Activated CD4-positive, alpha-beta T cell treated with anti-CD3 and anti-CD28 coated beads, Interleukin-2, Interleukin-6, amounts not matched to agents 100 ng/mL and 50 ng/mL, durations not matched to agents 16 hours and 8 hours (primary cell): ENCODE data around the gene TRMO.

Source experiments
- DNase-seq: peaks from one replicate; pipeline ENCODE4 v3.0.0-alpha.2; 2020

The TRMO gene

GRCh38 chr9:97938081-97938644 lies 15.9 kb upstream of the TRMO start, which contains the start of gene HEMGN:
Gene HEMGN, minus strand, starts transcription at chr9:97938172. Its CDS starts 36 bp downstream, at chr9:97938136.
- DNase-seq = peak; percentile 31

GRCh38 chr9:97936998-97937397 lies 14.7 kb upstream of the TRMO start:
- no peak for DNase-seq

- DNase-seq = no peak
Observed at GRCh38 chr9:97935276-97935675, 13.0 kb upstream of the TRMO start.

GRCh38 chr9:97934321-97935115 lies 12.2 kb upstream of the TRMO start:
- no peak for DNase-seq

- no peak for DNase-seq
Observed at GRCh38 chr9:97933297-97933998, 11.1 kb upstream of the TRMO start.

- DNase-seq = no peak
Observed at GRCh38 chr9:97930972-97931371, 8.7 kb upstream of the TRMO start.

- no peak for DNase-seq
Observed at GRCh38 chr9:97928986-97929604, 6.8 kb upstream of the TRMO start.

- DNase-seq = no peak
Observed at GRCh38 chr9:97925497-97926334, 3.4 kb upstream of the TRMO start.

- no peak for DNase-seq
Observed at GRCh38 chr9:97924386-97924785, 2.1 kb upstream of the TRMO start.

- peak; percentile 83 for DNase-seq
Observed at GRCh38 chr9:97923529-97924108, 1.3 kb upstream of the TRMO start.

GRCh38 chr9:97919217-97919813 lies 3.0 kb downstream of the TRMO start:
- DNase-seq = no peak

- DNase-seq = no peak
Observed at GRCh38 chr9:97918611-97919010, 3.7 kb downstream of the TRMO start.

GRCh38 chr9:97911970-97912369 lies 10.3 kb downstream of the TRMO start:
- no peak for DNase-seq

- DNase-seq = no peak
Observed at GRCh38 chr9:97911528-97911927, 10.8 kb downstream of the TRMO start.

- DNase-seq = no peak
Observed at GRCh38 chr9:97910357-97910756, 11.9 kb downstream of the TRMO start.

- no peak for DNase-seq
Observed at GRCh38 chr9:97908705-97909104, 13.6 kb downstream of the TRMO start.

GRCh38 chr9:97907632-97908031 lies 14.7 kb downstream of the TRMO start:
- DNase-seq = no peak

- DNase-seq = peak; percentile 27
Observed at GRCh38 chr9:97907046-97907445, 15.3 kb downstream of the TRMO start.

GRCh38 chr9:97906236-97906831 lies 16.0 kb downstream of the TRMO start:
- DNase-seq = peak; percentile 54

- DNase-seq = peak; percentile 62
Observed at GRCh38 chr9:97905228-97905627, 17.1 kb downstream of the TRMO start.

- DNase-seq = peak; percentile 81
Observed at GRCh38 chr9:97904725-97905124, 17.6 kb downstream of the TRMO start.
